Lower leg skin (tissue), 4 donors: ENCODE data around the gene FNDC3A. TPM values are rescaled to one million over a fixed set of nuclear protein-coding genes. Genes with fewer than 3 reads are reported as not detected.

Experiments
- DNase-seq, 2 donors: peaks; one replicate each; pipeline ENCODE4 v3.0.0-alpha.2; 2019; ENCODE audit warnings: low spot score in 2 of 2
- H3K4me3 ChIP-seq: fragments of 200-600 bp; sonication (generic); 2 replicates; pipeline ENCODE4 v1.5.1; 2017; ENCODE audit warnings: mild to moderate bottlenecking, low read depth; ENCODE audit not compliant: poor library complexity, severe bottlenecking
- POLR2A ChIP-seq, 2 donors: fragments of 450-650 bp; IDR thresholded peaks; one replicate each; pipeline ENCODE4 v1.6.1; 2016 to 2017; ENCODE audit warnings: antibody characterized with exemption in 2 of 2, mild to moderate bottlenecking in 1 of 2, moderate library complexity in 1 of 2
- WGBS, 2 donors: methylation state at CpG; one replicate each; pipeline ENCODE4 v1.1.5; 2018; 5-methylcytosine and 5-hydroxymethylcytosine counted together
- intact Hi-C: fragments of 100-400 bp; cut with DNase I; formaldehyde crosslinking; loops from one replicate; pipeline ENCODE4 v1.15.0; 2023; ENCODE audit warnings: low total_unique reads
- total RNA-seq, 4 donors: library from RNA; depleted of rRNA; stranded (reverse); fragments of >200 nt; gene quantifications; one replicate each; pipeline ENCODE4 v1.1.0, GENCODE V29; 2016
- TF ChIP-seq, protein P1 (sequence below), 3 donors: fragments of 450-650 bp; IDR thresholded peaks; one replicate each; pipeline ENCODE4 v1.5.1; 2016; ENCODE audit warnings: antibody characterized with exemption in 3 of 3, mild to moderate bottlenecking in 3 of 3, moderate library complexity in 2 of 3

FNDC3A gene
- total RNA-seq, 4 donors from 2014 or later = 11.4 to 25.5 (median 15.5) TPM

DNA sequence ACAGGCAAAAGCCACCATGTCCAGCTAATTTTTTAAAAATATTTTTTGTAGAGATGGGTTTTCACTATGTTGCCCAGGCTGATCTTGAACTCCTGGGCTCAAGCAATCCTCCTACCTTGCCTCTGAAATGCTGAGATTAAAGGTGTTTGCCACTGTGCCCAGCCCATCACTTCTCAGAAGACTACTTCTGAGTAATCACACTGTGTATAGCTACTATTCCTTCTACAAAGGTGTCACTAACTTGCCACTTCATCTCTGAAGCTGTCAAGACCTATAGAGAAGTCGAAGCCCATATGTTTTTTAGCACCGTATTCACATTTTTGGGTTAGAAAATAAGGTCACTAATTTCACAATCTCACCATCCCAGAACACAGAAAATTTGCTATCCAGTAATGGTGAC is 36.0 kb upstream of the FNDC3A start:
- TF ChIP-seq, protein P1, sequence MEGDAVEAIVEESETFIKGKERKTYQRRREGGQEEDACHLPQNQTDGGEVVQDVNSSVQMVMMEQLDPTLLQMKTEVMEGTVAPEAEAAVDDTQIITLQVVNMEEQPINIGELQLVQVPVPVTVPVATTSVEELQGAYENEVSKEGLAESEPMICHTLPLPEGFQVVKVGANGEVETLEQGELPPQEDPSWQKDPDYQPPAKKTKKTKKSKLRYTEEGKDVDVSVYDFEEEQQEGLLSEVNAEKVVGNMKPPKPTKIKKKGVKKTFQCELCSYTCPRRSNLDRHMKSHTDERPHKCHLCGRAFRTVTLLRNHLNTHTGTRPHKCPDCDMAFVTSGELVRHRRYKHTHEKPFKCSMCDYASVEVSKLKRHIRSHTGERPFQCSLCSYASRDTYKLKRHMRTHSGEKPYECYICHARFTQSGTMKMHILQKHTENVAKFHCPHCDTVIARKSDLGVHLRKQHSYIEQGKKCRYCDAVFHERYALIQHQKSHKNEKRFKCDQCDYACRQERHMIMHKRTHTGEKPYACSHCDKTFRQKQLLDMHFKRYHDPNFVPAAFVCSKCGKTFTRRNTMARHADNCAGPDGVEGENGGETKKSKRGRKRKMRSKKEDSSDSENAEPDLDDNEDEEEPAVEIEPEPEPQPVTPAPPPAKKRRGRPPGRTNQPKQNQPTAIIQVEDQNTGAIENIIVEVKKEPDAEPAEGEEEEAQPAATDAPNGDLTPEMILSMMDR (IDR thresholded peaks at IDR 0.05) = no peak
- no peak for TF ChIP-seq POLR2A (IDR thresholded peaks at IDR 0.05)
- intact Hi-C loops = no loop called here
- H3K4me3 ChIP-seq = no peak overlapping the region
- no peak for DNase-seq
- WGBS, 2 donors = 93 to 100% methylated on average over 2 of the region's 2 CpGs

DNA sequence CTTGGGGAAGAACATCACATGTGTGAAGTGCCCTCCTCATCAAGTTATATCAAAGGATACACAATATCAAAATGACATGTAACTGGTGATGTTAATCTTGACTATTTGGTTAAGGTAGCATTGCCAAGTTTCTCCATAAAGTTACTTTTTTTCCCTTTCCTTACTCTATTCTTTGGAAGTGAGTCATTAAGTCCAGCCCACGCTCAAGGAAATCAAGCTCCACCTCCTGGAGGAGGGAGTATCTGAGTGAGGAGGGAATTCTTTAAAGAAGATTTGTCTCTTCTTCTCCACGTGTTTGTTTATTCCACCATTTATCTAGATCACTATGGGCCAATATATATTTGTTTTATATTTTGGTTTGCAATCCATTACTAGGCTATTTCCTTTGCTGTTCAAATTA is 33.6 kb upstream of the FNDC3A start:
- intact Hi-C loops = no loop called here
- DNase-seq = no peak
- no peak for TF ChIP-seq POLR2A (IDR thresholded peaks at IDR 0.05)
- TF ChIP-seq, protein P1 (IDR thresholded peaks at IDR 0.05) = no peak
- 38 to 46% methylated on average over 2 of the region's 2 CpGs for WGBS, 2 donors
- H3K4me3 ChIP-seq = no peak overlapping the region

DNA sequence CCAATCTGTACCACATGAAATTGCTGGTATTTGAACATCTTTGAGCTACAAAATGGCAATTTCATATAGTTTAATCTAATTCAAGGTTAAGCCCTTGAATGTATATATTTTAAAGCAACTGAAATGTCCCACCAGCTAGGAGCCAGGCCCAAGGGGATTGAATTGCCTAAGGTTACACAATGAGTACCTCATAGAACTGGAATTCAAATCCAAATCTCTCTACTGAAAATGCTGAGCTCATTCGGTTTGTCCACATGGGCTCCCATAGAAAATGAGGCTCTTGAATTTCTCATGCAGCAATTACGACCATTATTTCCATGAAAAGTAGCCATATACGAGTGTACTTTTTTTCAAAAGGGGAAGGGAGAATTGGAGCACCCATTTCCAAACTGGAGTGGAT is 31.5 kb upstream of the FNDC3A start:
- intact Hi-C loops = no loop called here
- TF ChIP-seq, protein P1 (IDR thresholded peaks at IDR 0.05) = no peak
- TF ChIP-seq POLR2A (IDR thresholded peaks at IDR 0.05) = no peak
- no peak for DNase-seq
- WGBS, 2 donors = 80 to 88% methylated on average over 3 of the region's 3 CpGs
- H3K4me3 ChIP-seq = no peak overlapping the region

DNA sequence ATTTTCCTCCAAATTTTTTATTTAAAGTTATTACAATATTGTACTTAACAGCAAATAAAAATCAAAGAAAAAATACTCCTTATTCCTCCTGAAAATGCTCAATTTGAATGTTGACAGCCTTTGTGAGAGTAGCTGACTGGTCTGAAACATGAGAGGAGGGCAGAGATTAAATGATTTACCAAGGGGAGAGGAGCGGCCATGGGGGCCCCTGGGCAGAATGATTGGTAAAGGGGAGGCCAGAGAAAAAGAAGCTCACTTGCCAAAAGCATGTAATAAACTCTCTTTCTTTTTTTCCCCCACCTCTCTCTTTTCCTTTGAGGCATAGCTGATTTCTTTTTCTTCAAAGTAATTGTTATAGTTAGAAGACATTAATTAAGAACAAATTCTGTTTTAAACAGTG is 30.1 kb upstream of the FNDC3A start:
- 67 to 72% methylated on average over 1 of the region's 1 CpG for WGBS, 2 donors
- TF ChIP-seq, protein P1 (IDR thresholded peaks at IDR 0.05) = no peak
- TF ChIP-seq POLR2A (IDR thresholded peaks at IDR 0.05) = no peak
- H3K4me3 ChIP-seq = no peak overlapping the region
- DNase-seq = no peak
- intact Hi-C loops = no loop called here

DNA sequence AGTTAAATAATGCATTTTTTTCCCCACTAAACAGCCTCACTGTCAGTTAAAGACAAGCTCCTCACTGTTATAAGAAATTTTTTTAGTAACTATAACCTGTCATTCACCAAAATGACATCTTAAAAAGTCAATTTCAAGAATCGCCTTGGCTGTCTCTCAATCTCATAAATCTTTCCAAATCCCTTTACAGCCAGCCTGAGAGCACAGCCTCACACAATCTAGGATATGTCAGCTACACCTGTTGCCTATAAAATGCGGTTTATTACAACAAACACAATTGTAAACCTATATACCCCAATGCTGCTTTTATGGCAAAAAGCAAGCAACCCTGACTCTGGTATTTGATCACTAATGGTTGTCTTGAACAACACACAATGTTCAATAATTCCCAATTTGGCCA is 29.5 kb upstream of the FNDC3A start:
- no peak overlapping the region for H3K4me3 ChIP-seq
- 55% methylated on average over 2 of the region's 2 CpGs for WGBS, 2 donors
- DNase-seq = no peak
- intact Hi-C loops = no loop called here
- no peak for TF ChIP-seq POLR2A (IDR thresholded peaks at IDR 0.05)
- TF ChIP-seq, protein P1 (IDR thresholded peaks at IDR 0.05) = no peak
